OCI-LY1 (cell line): ENCODE data around the gene HORMAD2.

ENCODE experiments used
- CTCF ChIP-seq: fragments of 200-600 bp; sonication (generic), shearing (Covaris generic); IDR thresholded peaks from 2 replicates; pipeline ENCODE4 v1.5.1; 2017; ENCODE audit warnings: mild to moderate bottlenecking, antibody characterized with exemption, low read length, moderate library complexity, mixed read lengths
- EZH2 ChIP-seq: fragments of 200-600 bp; sonication (generic), shearing (Covaris generic); IDR thresholded peaks from 2 replicates; pipeline ENCODE4 v1.8.0; 2017; ENCODE audit warnings: borderline replicate concordance, mixed run types, mild to moderate bottlenecking, antibody characterized with exemption, low read length, moderate library complexity, mixed read lengths

- TF ChIP-seq EZH2 (no peak), CTCF (no peak)
These were observed 17.6 kb downstream of the HORMAD2 start for GRCh38 chr22:30097861-30098260.
